Measurements from ENCODE around the gene WDR53. TPM values are rescaled to one million over a fixed set of nuclear protein-coding genes. Genes with fewer than 3 reads are reported as not detected.

The WDR53 gene
- total RNA-seq, 4 donors from 2014 or later, result 1.6 to 14.2 (median 4.6) TPM; not detected in 1

DNA sequence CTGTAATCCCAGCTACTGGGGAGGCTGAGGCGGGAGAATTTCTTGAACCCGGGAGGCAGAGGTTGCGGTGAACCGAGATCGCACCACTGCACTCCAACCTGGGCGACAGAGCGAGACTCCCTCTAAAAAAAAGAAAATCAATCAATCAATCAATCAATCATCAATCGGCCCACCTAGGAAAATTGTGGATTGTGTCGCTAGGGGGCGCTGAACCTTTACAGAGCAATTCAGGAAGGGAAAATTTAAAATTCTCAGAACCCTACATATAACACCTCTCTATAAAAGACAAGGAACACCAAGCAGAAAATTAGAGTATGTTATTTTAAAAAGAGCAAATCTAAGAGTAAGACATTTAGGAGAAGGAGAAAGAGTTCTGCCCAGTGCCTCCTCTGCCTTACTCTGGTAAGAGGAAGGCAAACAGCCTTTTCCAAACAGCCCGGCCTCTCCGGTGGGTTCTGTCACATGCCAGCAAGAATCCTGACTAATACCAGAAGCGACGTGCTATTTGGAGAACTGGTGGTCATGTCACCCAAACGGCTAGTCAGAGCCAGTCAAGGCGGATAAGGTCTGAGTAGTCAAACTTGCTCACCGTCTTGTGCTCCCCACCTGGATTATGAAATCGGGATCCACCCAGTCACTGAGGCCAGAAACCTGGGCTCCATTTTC is 30.9 kb downstream of the WDR53 start:
- peak; percentile 48 to 64 (median 57) for TF ChIP-seq CTCF (IDR thresholded peaks at IDR 0.05)
- no peak for TF ChIP-seq POLR2A (IDR thresholded peaks at IDR 0.05)
- no peaks in the 10 kb centered on the region for H3K4me1 ChIP-seq
- in situ Hi-C loops (cut with MboI; ENCODE audit: low pct_ligation_motif_present in 1 of 4, low pct_unique_long_range_greater_than_20kb in 1 of 4, low sequenced_read_pairs in 3 of 4), result no loop called here
- 34 to 50% methylated on average over 9 to 18 of the region's 18 CpGs for WGBS, 2 donors (ENCODE audit: low coverage in 1 of 2)
- H3K4me3 ChIP-seq, result no peak overlapping the region
- intact Hi-C loops (cut with DNase I; ENCODE audit: low total_unique reads), result no loop called here
- no peak overlapping the region for H3K27ac ChIP-seq
- H3K27me3 ChIP-seq, result no peaks in the 10 kb centered on the region
- H3K9me3 ChIP-seq, result no peaks in the 10 kb centered on the region
- DNase-seq, result peak; percentile 44
- no peaks in the 10 kb centered on the region for H3K36me3 ChIP-seq

DNA sequence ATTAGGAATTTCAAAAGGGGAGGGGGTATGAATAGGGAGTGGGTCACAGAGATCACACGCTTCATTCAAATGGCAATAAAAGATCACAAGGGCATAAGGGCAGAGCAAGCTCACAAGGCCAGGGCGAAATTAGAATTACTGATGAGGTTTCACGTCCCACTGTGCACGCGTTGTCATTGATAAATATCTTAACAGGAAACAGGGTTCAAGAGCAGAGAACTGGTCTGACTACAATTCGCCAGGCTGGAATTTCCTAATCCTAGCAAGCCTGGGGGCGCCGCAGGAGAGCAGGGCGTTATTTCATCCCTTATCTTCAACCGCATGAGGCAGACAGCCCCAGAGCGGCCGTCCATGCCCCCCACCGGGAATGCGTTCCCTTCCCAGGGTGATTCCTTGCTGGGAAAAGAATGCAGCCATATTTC is 35.1 kb downstream of the WDR53 start:
- DNase-seq, result no peak
- in situ Hi-C loops (cut with MboI; ENCODE audit: low pct_ligation_motif_present in 1 of 4, low pct_unique_long_range_greater_than_20kb in 1 of 4, low sequenced_read_pairs in 3 of 4) (no loop called here), intact Hi-C loops (cut with DNase I; ENCODE audit: low total_unique reads) (no loop called here)
- no peak overlapping the region for H3K4me3 ChIP-seq
- no peak overlapping the region for H3K27ac ChIP-seq
- TF ChIP-seq POLR2AphosphoS5 (IDR thresholded peaks at IDR 0.05) (no peak), POLR2A (IDR thresholded peaks at IDR 0.05) (no peak), EP300 (IDR thresholded peaks at IDR 0.05; ENCODE audit: low read depth) (no peak), CTCF (IDR thresholded peaks at IDR 0.05) (no peak)
- H3K4me1 ChIP-seq, result peaks cover 0 to 4% (median 0%) of the 10 kb centered on the region in 4 donors
- WGBS, 2 donors (ENCODE audit: low coverage in 1 of 2), result 57% methylated on average over 14 of the region's 14 CpGs; no CpG with 5 or more reads in 1 of the 2 donors
- H3K9me3 ChIP-seq, result no peaks in the 10 kb centered on the region
- no peaks in the 10 kb centered on the region for H3K27me3 ChIP-seq
- no peaks in the 10 kb centered on the region for H3K36me3 ChIP-seq

- no peak for DNase-seq
- in situ Hi-C loops (cut with MboI; ENCODE audit: low pct_ligation_motif_present in 1 of 4, low pct_unique_long_range_greater_than_20kb in 1 of 4, low sequenced_read_pairs in 3 of 4), result no loop called here
- Histone ChIP-seq H3K4me1 (peaks cover 0 to 4% (median 0%) of the 10 kb centered on the region in 4 donors), H3K27ac (no peak overlapping the region), H3K9me3 (no peaks in the 10 kb centered on the region), H3K27me3 (no peaks in the 10 kb centered on the region), H3K36me3 (no peaks in the 10 kb centered on the region), H3K4me3 (no peak overlapping the region)
- WGBS, 2 donors (ENCODE audit: low coverage in 1 of 2), result 61 to 82% methylated on average over 3 to 4 of the region's 4 CpGs
- intact Hi-C loops (cut with DNase I; ENCODE audit: low total_unique reads), result no loop called here
- TF ChIP-seq POLR2AphosphoS5 (IDR thresholded peaks at IDR 0.05), result no peak
- TF ChIP-seq POLR2A (IDR thresholded peaks at IDR 0.05), result no peak
- TF ChIP-seq CTCF (IDR thresholded peaks at IDR 0.05), result no peak
- no peak for TF ChIP-seq EP300 (IDR thresholded peaks at IDR 0.05; ENCODE audit: low read depth)
These were observed 36.9 kb downstream of the WDR53 start for GRCh38 chr3:196531418-196531817.

DNA sequence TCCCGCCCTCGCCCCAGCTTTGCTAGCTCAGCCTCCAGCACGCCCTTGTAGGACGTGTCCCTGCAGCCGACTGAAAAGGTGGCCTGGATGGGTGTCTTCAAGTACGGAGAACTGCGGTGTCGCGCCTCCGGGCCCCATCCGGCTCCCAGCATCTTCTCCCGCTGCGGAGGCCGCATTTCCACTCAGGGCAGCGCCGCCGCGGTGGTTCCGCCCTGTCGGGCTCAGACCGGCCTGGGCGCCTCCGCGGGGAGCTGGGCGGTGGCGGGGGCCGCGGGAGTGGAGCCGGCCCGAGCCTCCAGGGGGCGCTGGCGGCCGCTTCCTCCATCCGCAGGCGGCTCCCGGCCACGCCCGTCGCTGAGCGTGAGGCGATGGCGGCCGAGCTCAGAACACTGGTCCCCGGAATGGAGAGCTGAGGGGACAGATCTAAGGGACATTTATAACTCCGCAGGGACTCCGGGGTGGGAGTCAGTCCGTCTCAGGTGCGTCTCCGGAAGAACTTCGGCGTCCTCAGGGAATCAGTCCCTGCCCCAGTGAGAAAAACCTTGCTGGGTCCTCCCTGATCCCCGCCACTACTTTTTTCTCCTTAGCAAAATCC is 39.6 kb downstream of the WDR53 start:
- Histone ChIP-seq H3K4me1 (peaks cover 0 to 4% (median 0%) of the 10 kb centered on the region in 4 donors), H3K27ac (peak overlapping the region; percentile 13 to 68 (median 38)), H3K27me3 (no peaks in the 10 kb centered on the region), H3K4me3 (peak overlapping the region; percentile 10 to 46 (median 23)), H3K36me3 (no peaks in the 10 kb centered on the region), H3K9me3 (no peaks in the 10 kb centered on the region)
- in situ Hi-C loops (cut with MboI; ENCODE audit: low pct_ligation_motif_present in 1 of 4, low pct_unique_long_range_greater_than_20kb in 1 of 4, low sequenced_read_pairs in 3 of 4), result loop anchor here in 1 of 4 donors (10.0 kb wide), 1 partner anchor 274 kb away; no protein-coding TSS in a partner anchor
- intact Hi-C loops (cut with DNase I; ENCODE audit: low total_unique reads), result no loop called here
- 14% methylated on average over 34 of the region's 52 CpGs; no CpG with 5 or more reads in 1 of the 2 donors for WGBS, 2 donors (ENCODE audit: low coverage in 1 of 2)
- DNase-seq, result peak; percentile 79
- TF ChIP-seq POLR2AphosphoS5 (IDR thresholded peaks at IDR 0.05) (no peak), CTCF (IDR thresholded peaks at IDR 0.05) (peak; percentile 31 to 77 (median 67))

All from transverse colon (tissue), 4 donors.